Panc1 (cell line): ENCODE results near the gene PTPRZ1. TPM values are rescaled to one million over a fixed set of nuclear protein-coding genes. Genes with fewer than 3 reads are reported as not detected.

Experiments
- ATAC-seq: fragments of 200-7000 bp; cut with Tn5 transposase; 2 replicates; pipeline ENCODE4 v1.9.1; 2020; ENCODE audit warnings: mild to moderate bottlenecking, moderate library complexity
- BruUV-seq: library from RNA; stranded (reverse); fragments of 400-500 nt; replicated peaks from 2 replicates; lab custom pipeline; 2021; lab: Mats Ljungman, UMichigan
- CTCF ChIA-PET: fragments of 300-600 bp; sonication (Branson Sonifier 250); formaldehyde crosslinking; loops from one replicate; lab custom pipeline; 2022; ENCODE audit warnings: antibody characterized with exemption; lab: Charles Lee
- POLR2A ChIA-PET: fragments of 300-600 bp; sonication (Branson Sonifier 250); formaldehyde crosslinking; loops from one replicate; lab custom pipeline; 2022; ENCODE audit warnings: antibody characterized with exemption; lab: Charles Lee
- DNase-seq: peaks from one replicate; pipeline ENCODE4 v3.0.0-alpha.2; 2010; ENCODE audit warnings: low read depth, low spot score
- H3K27ac ChIP-seq: 2 replicates; pipeline ENCODE4 v1.5.1; 2011; ENCODE audit warnings: mild to moderate bottlenecking, low read length, inconsistent platforms
- H3K27me3 ChIP-seq: fragments of 200-500 bp; sonication (Bioruptor generic); 2 replicates; pipeline ENCODE4 v1.6.0; 2014; ENCODE audit warnings: low read length, inconsistent platforms; ENCODE audit not compliant: control insufficient read depth, insufficient read depth
- H3K36me3 ChIP-seq: fragments of 200-500 bp; sonication (Bioruptor generic); 2 replicates; pipeline ENCODE4 v1.5.1; 2014; ENCODE audit warnings: inconsistent platforms, mild to moderate bottlenecking, low read length, moderate library complexity; ENCODE audit not compliant: control insufficient read depth, insufficient read depth
- H3K4me1 ChIP-seq: 2 replicates; pipeline ENCODE4 v1.5.1; 2011; ENCODE audit warnings: inconsistent platforms, mild to moderate bottlenecking, low read length, moderate library complexity; ENCODE audit not compliant: control insufficient read depth, insufficient read depth
- H3K4me3 ChIP-seq, 2 experiments: 2 replicates each; pipeline ENCODE4 v1.5.1; 2011 to 2012; ENCODE audit warnings: low read depth in 2 of 2, low read length in 2 of 2, mild to moderate bottlenecking in 2 of 2, inconsistent platforms in 1 of 2, moderate library complexity in 1 of 2
- H3K9me3 ChIP-seq: fragments of 200-500 bp; sonication (Bioruptor generic); 2 replicates; pipeline ENCODE4 v1.5.1; 2014; ENCODE audit warnings: low read depth, mild to moderate bottlenecking, inconsistent platforms, low read length, moderate library complexity; ENCODE audit not compliant: control insufficient read depth, insufficient read depth
- POLR2AphosphoS5 ChIP-seq: IDR thresholded peaks from 2 replicates; pipeline ENCODE4 v1.6.1; 2012; ENCODE audit warnings: mild to moderate bottlenecking, low read depth, low read length, moderate library complexity
- SIN3A ChIP-seq: IDR thresholded peaks from 2 replicates; pipeline ENCODE4 v1.6.1; 2012; ENCODE audit warnings: low read depth, mild to moderate bottlenecking, low read length, moderate library complexity, borderline replicate concordance; ENCODE audit not compliant: insufficient read depth
- TCF7L2 ChIP-seq: IDR thresholded peaks from 2 replicates; pipeline ENCODE4 v1.6.1; 2011; ENCODE audit warnings: mild to moderate bottlenecking, low read depth, low read length, inconsistent platforms
- in situ Hi-C: cut with HindIII; loops from 2 replicates; pipeline ENCODE4 v1.10.0; 2016; ENCODE audit warnings: low sequenced_read_pairs, low pct_unique_long_range_greater_than_20kb
- intact Hi-C: fragments of 100-400 bp; cut with micrococcal nuclease; formaldehyde crosslinking; loops from one replicate; pipeline ENCODE4 v1.10.0; 2022; ENCODE audit not compliant: unreplicated experiment
- total RNA-seq: library from RNA; stranded (reverse); gene quantifications from one replicate; pipeline ENCODE4 v1.2.1, GENCODE V29; 2021; ENCODE audit not compliant: unreplicated experiment
- TF ChIP-seq, protein P1 (sequence below), 2 experiments: IDR thresholded peaks; 2 replicates each; pipeline ENCODE4 v1.6.1; 2011 to 2012; ENCODE audit warnings: low read depth in 2 of 2, control low read depth in 1 of 2, low read length in 1 of 2, mild to moderate bottlenecking in 1 of 2, moderate library complexity in 1 of 2; ENCODE audit not compliant: insufficient read depth in 1 of 2
- TF ChIP-seq, protein P2 (sequence below): fragments of 450-650 bp; IDR thresholded peaks from 2 replicates; pipeline ENCODE4 v1.5.1; 2017; ENCODE audit warnings: mild to moderate bottlenecking

PTPRZ1 gene
- total RNA-seq, 1 experiment from 2014 or later = 0.05 TPM

DNA sequence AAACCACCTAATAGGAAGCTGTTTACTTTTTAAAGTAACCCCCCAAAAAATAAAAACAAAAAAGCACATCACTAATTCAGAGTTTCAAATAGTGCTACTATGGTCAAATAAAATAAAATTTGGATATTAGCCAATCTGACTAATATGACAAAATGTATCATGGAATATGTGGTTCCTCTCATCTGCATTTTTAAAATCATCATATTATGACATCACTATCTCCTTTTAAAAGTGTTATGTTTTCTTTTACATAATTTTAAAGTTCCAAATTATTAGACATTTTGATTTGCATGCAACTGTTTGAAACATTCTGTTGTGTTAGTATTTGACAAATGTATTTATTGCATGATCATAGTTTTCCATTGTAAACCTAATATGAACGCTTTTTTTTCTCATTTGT lies 160.7 kb downstream of the PTPRZ1 start:
- in situ Hi-C loops = no loop called here
- POLR2A ChIA-PET = no interaction called here

DNA sequence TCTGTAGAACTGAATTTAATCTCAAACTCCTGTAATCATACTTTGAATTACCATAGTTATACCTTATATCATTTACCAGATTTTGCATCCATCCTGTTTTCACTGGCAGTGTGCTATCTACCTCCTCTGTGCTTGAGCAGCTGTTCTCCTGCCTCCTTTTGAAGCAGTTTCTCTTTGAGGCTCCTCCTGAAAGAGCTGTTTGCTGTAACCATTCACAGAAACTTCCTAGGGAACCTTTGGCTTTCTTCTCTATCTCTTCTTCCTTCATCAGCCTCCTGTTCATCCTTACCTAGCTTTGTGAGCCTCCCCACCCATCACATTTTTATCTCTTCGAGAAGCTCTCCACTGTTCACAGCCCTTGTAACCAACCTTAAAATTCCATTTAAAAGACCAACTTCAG lies 162.9 kb downstream of the PTPRZ1 start:
- Histone ChIP-seq H3K36me3 (no peaks in the 10 kb centered on the region), H3K9me3 (no peaks in the 10 kb centered on the region), H3K4me1 (no peaks in the 10 kb centered on the region), H3K27ac (no peak overlapping the region), H3K4me3 (no peak overlapping the region), H3K27me3 (no peaks in the 10 kb centered on the region)
- TF ChIP-seq, protein P1, sequence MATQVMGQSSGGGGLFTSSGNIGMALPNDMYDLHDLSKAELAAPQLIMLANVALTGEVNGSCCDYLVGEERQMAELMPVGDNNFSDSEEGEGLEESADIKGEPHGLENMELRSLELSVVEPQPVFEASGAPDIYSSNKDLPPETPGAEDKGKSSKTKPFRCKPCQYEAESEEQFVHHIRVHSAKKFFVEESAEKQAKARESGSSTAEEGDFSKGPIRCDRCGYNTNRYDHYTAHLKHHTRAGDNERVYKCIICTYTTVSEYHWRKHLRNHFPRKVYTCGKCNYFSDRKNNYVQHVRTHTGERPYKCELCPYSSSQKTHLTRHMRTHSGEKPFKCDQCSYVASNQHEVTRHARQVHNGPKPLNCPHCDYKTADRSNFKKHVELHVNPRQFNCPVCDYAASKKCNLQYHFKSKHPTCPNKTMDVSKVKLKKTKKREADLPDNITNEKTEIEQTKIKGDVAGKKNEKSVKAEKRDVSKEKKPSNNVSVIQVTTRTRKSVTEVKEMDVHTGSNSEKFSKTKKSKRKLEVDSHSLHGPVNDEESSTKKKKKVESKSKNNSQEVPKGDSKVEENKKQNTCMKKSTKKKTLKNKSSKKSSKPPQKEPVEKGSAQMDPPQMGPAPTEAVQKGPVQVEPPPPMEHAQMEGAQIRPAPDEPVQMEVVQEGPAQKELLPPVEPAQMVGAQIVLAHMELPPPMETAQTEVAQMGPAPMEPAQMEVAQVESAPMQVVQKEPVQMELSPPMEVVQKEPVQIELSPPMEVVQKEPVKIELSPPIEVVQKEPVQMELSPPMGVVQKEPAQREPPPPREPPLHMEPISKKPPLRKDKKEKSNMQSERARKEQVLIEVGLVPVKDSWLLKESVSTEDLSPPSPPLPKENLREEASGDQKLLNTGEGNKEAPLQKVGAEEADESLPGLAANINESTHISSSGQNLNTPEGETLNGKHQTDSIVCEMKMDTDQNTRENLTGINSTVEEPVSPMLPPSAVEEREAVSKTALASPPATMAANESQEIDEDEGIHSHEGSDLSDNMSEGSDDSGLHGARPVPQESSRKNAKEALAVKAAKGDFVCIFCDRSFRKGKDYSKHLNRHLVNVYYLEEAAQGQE (IDR thresholded peaks at IDR 0.05; ENCODE audit: insufficient read depth in 1 of 2, low read depth in 2 of 2, low read length in 1 of 2) = no peak
- TF ChIP-seq POLR2AphosphoS5 (no peak), SIN3A (no peak), TCF7L2 (no peak)
- TF ChIP-seq, protein P2, sequence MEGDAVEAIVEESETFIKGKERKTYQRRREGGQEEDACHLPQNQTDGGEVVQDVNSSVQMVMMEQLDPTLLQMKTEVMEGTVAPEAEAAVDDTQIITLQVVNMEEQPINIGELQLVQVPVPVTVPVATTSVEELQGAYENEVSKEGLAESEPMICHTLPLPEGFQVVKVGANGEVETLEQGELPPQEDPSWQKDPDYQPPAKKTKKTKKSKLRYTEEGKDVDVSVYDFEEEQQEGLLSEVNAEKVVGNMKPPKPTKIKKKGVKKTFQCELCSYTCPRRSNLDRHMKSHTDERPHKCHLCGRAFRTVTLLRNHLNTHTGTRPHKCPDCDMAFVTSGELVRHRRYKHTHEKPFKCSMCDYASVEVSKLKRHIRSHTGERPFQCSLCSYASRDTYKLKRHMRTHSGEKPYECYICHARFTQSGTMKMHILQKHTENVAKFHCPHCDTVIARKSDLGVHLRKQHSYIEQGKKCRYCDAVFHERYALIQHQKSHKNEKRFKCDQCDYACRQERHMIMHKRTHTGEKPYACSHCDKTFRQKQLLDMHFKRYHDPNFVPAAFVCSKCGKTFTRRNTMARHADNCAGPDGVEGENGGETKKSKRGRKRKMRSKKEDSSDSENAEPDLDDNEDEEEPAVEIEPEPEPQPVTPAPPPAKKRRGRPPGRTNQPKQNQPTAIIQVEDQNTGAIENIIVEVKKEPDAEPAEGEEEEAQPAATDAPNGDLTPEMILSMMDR = no peak
- CTCF ChIA-PET = no interaction called here
- DNase-seq (no peak), ATAC-seq (no peak)
- in situ Hi-C loops = no loop called here
- no TSS peak for BruUV-seq
- POLR2A ChIA-PET = no interaction called here
- intact Hi-C loops = no loop called here

More for the DNA sequence above, 160.7 kb downstream of the PTPRZ1 start:
- no peaks in the 10 kb centered on the region for H3K36me3 ChIP-seq
- H3K27ac ChIP-seq = no peak overlapping the region
- H3K27me3 ChIP-seq = no peaks in the 10 kb centered on the region
- TF ChIP-seq, protein P1 (IDR thresholded peaks at IDR 0.05; ENCODE audit: insufficient read depth in 1 of 2, low read depth in 2 of 2, low read length in 1 of 2) = no peak
- TF ChIP-seq TCF7L2 (no peak), SIN3A (no peak), POLR2AphosphoS5 (no peak)
- TF ChIP-seq, protein P2 = no peak
- intact Hi-C loops = no loop called here
- CTCF ChIA-PET = no interaction called here
- no peak overlapping the region for H3K4me3 ChIP-seq
- ATAC-seq (no peak), DNase-seq (no peak)
- no TSS peak for BruUV-seq
- no peaks in the 10 kb centered on the region for H3K4me1 ChIP-seq
- no peaks in the 10 kb centered on the region for H3K9me3 ChIP-seq
